ENCODE data around the gene PCDHGA1. TPM values are rescaled to one million over a fixed set of nuclear protein-coding genes. Genes with fewer than 3 reads are reported as not detected.
A peak's percentile ranks its signal among the peaks of the same experiment; 100 is the strongest.

PCDHGA1 gene
- total and polyA plus RNA-seq, 9 of the 15 experiments (the other 6 are each of a cell fraction or from before 2014, with no cell fraction given), result 0.05 to 0.26 (median 0.18) TPM; not detected in 2

DNA sequence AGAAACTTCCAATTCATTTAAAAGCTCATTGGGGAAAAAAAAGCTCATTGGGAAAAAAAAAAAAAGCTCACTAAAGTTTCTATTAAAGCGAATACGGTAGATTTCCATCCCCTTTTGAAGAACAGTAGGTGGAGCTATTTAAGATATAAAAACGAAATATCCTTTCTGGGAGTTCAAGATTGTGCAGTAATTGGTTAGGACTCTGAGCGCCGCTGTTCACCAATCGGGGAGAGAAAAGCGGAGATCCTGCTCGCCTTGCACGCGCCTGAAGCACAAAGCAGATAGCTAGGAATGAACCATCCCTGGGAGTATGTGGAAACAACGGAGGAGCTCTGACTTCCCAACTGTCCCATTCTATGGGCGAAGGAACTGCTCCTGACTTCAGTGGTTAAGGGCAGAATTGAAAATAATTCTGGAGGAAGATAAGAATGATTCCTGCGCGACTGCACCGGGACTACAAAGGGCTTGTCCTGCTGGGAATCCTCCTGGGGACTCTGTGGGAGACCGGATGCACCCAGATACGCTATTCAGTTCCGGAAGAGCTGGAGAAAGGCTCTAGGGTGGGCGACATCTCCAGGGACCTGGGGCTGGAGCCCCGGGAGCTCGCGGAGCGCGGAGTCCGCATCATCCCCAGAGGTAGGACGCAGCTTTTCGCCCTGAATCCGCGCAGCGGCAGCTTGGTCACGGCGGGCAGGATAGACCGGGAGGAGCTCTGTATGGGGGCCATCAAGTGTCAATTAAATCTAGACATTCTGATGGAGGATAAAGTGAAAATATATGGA, 100.2 kb downstream of the PCDHGA1 start, which contains the start of gene PCDHGA12:
Gene PCDHGA12 (plus strand): TSS at position 176 of the 782 bp plus-strand sequence. CDS start 253 bp downstream, at position 429.
- no peak within 1 kb of the TSS for H3K9ac ChIP-seq (ENCODE audit: insufficient read depth in 1 of 2, low read depth in 2 of 2, low read length in 2 of 2)
- H3K4me2 ChIP-seq (ENCODE audit: insufficient read depth, low read length), result no peak within 1 kb of the TSS
- peak; percentile 6 for FAIRE-seq
- H4K20me1 ChIP-seq (replicated peaks; ENCODE audit: control insufficient read depth, insufficient read depth, low read length), result no peaks in the 10 kb centered on the region
- peaks cover 0 to 22% of the 10 kb centered on the region in 2 experiments; a peak in 2 of 5 replicates for H3K4me1 ChIP-seq (replicated peaks in 1 of 2; ENCODE audit: control insufficient read depth in 2 of 2, insufficient read depth in 2 of 2, low read length in 2 of 2)
- no peak within 1 kb of the TSS for H3K4me3 ChIP-seq
- H3K27me3 ChIP-seq (ENCODE audit: control insufficient read depth in 2 of 2, insufficient read depth in 2 of 2, low read length in 2 of 2), result peaks cover 10 to 37% of the 10 kb centered on the region in 2 experiments; a peak in 3 of 5 replicates
- ChIA-PET CTCF (ENCODE audit: low intra/inter-chr PET ratio) (interaction anchor here (0.6 to 0.7 kb wide), 5 partner anchors 10 to 1713 kb away, joined by 3 to 6 read pairs (median 3); no protein-coding TSS in a partner anchor), POLR2A (interaction anchor here (0.7 to 1.1 kb wide), 3 partner anchors 63 to 94 kb away, joined by 3 to 4 read pairs (median 3); no protein-coding TSS in a partner anchor)
- no peaks in the 10 kb centered on the region for H3K79me2 ChIP-seq (ENCODE audit: control insufficient read depth, insufficient read depth, low read length)
- H3K9me1 ChIP-seq (ENCODE audit: control insufficient read depth, insufficient read depth, low read length), result no peaks in the 10 kb centered on the region
- 14% methylated on average over 33 of the region's 33 CpGs for WGBS (ENCODE audit: insufficient coverage, low coverage, missing lambda C conversion rate)
- peak; percentile 83 for ATAC-seq
- no TSS peak for BruUV-seq (replicated peaks)
- in situ Hi-C loops (cut with MboI) (no loop called here), intact Hi-C loops (cut with micrococcal nuclease) (no loop called here)
- H2AFZ ChIP-seq (ENCODE audit: low read depth, low read length), result no peak within 1 kb of the TSS
- no peaks in the 10 kb centered on the region for H3K36me3 ChIP-seq (ENCODE audit: control insufficient read depth, insufficient read depth, low read length)
- DNase-seq (ENCODE audit: extremely low read depth in 1 of 4, low spot score in 3 of 4), result peak; percentile 19 to 52 (median 32)
- H3K27ac ChIP-seq (ENCODE audit: extremely low read depth, low read depth, low read length), result no peak within 1 kb of the TSS
- no peaks in the 10 kb centered on the region; the same call in 1 of the 2 replicates for H3K9me3 ChIP-seq (replicated peaks; ENCODE audit: control insufficient read depth, insufficient read depth, low read depth, low read length)
- peak in 1 of 2 experiments; percentile 60; a peak in 2 of 4 replicates for TF ChIP-seq RAD21 (CRISPR knock-in tag; conservative IDR thresholded peaks at IDR 0.05 in 1 of 2, IDR thresholded peaks at IDR 0.05 in 1 of 2)
- no peak for TF ChIP-seq ZFX (CRISPR knock-in tag; IDR thresholded peaks at IDR 0.05)
- TF ChIP-seq MTF1 (CRISPR knock-in tag; IDR thresholded peaks at IDR 0.05; ENCODE audit: borderline replicate concordance), result no peak
- no peak for TF ChIP-seq MTA3 (IDR thresholded peaks at IDR 0.05; ENCODE audit: borderline replicate concordance)
- TF ChIP-seq CREBBP (IDR thresholded peaks at IDR 0.05; ENCODE audit: low read depth, low read length), result no peak
- TF ChIP-seq EWSR1 (IDR thresholded peaks at IDR 0.05; ENCODE audit: borderline replicate concordance, low read depth, partially characterized antibody), result no peak
- TF ChIP-seq, protein P1, sequence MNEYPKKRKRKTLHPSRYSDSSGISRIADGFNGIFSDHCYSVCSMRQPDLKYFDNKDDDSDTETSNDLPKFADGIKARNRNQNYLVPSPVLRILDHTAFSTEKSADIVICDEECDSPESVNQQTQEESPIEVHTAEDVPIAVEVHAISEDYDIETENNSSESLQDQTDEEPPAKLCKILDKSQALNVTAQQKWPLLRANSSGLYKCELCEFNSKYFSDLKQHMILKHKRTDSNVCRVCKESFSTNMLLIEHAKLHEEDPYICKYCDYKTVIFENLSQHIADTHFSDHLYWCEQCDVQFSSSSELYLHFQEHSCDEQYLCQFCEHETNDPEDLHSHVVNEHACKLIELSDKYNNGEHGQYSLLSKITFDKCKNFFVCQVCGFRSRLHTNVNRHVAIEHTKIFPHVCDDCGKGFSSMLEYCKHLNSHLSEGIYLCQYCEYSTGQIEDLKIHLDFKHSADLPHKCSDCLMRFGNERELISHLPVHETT (CRISPR knock-in tag; conservative IDR thresholded peaks at IDR 0.05 in 1 of 2, IDR thresholded peaks at IDR 0.05 in 1 of 2), result no peak
- TF ChIP-seq KLF6 (CRISPR knock-in tag; IDR thresholded peaks at IDR 0.05; ENCODE audit: borderline replicate concordance), result no peak
- TF ChIP-seq TAL1 (IDR thresholded peaks at IDR 0.05), result no peak
- TF ChIP-seq, protein P2, sequence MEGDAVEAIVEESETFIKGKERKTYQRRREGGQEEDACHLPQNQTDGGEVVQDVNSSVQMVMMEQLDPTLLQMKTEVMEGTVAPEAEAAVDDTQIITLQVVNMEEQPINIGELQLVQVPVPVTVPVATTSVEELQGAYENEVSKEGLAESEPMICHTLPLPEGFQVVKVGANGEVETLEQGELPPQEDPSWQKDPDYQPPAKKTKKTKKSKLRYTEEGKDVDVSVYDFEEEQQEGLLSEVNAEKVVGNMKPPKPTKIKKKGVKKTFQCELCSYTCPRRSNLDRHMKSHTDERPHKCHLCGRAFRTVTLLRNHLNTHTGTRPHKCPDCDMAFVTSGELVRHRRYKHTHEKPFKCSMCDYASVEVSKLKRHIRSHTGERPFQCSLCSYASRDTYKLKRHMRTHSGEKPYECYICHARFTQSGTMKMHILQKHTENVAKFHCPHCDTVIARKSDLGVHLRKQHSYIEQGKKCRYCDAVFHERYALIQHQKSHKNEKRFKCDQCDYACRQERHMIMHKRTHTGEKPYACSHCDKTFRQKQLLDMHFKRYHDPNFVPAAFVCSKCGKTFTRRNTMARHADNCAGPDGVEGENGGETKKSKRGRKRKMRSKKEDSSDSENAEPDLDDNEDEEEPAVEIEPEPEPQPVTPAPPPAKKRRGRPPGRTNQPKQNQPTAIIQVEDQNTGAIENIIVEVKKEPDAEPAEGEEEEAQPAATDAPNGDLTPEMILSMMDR (IDR thresholded peaks at IDR 0.05 in 2 of 3, conservative IDR thresholded peaks at IDR 0.05 in 1 of 3; ENCODE audit: insufficient read depth in 2 of 3, low read depth in 1 of 3, low read length in 3 of 3), result peak; percentile 53 to 85 (median 72)
- TF ChIP-seq MCM2 (IDR thresholded peaks at IDR 0.05; ENCODE audit: low read depth), result no peak
- TF ChIP-seq, protein P3, sequence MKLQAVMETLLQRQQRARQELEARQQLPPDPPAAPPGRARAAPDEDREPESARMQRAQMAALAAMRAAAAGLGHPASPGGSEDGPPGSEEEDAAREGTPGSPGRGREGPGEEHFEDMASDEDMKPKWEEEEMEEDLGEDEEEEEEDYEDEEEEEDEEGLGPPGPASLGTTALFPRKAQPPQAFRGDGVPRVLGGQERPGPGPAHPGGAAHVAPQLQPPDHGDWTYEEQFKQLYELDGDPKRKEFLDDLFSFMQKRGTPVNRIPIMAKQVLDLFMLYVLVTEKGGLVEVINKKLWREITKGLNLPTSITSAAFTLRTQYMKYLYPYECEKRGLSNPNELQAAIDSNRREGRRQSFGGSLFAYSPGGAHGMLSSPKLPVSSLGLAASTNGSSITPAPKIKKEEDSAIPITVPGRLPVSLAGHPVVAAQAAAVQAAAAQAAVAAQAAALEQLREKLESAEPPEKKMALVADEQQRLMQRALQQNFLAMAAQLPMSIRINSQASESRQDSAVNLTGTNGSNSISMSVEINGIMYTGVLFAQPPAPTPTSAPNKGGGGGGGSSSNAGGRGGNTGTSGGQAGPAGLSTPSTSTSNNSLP (IDR thresholded peaks at IDR 0.05; ENCODE audit: borderline replicate concordance, low read depth, low read length), result peak; percentile 67; the same call in 1 of the 2 replicates

Measured in K562 (cell line).